ENCODE measurements around the gene IFNLR1.

- TF ChIP-seq CTCF (IDR thresholded peaks at IDR 0.05) (no peak), EP300 (IDR thresholded peaks at IDR 0.05) (no peak)
Observed at GRCh38 chr1:24127801-24128363, 59.2 kb downstream of the IFNLR1 start.
